A673 (cell line): ENCODE measurements around the gene SSR4. TPM values are rescaled to one million over a fixed set of nuclear protein-coding genes. Genes with fewer than 3 reads are reported as not detected.

Experiments used
- BruUV-seq: library from RNA; stranded (reverse); fragments of 400-500 nt; replicated peaks from 2 replicates; lab custom pipeline; 2021; lab: Mats Ljungman, UMichigan
- CTCF ChIA-PET: fragments of 300-600 bp; sonication (Branson Sonifier 250); formaldehyde crosslinking; loops from one replicate; lab custom pipeline; 2022; ENCODE audit warnings: antibody characterized with exemption; lab: Charles Lee
- POLR2A ChIA-PET: fragments of 300-600 bp; sonication (Branson Sonifier 250); formaldehyde crosslinking; loops from one replicate; lab custom pipeline; 2022; ENCODE audit warnings: antibody characterized with exemption; ENCODE audit not compliant: low non-redundant PET; lab: Charles Lee
- DNase-seq: peaks from one replicate; pipeline ENCODE4 v3.0.0-alpha.2; 2015; ENCODE audit warnings: low spot score
- H3K27ac ChIP-seq: fragments of 200-600 bp; sonication (generic); 2 replicates; pipeline ENCODE4 v1.5.1; 2016; ENCODE audit warnings: mixed run types, low read depth, mild to moderate bottlenecking, mixed read lengths, antibody characterized with exemption, low read length; ENCODE audit not compliant: poor library complexity, severe bottlenecking
- H3K27me3 ChIP-seq: fragments of 200-600 bp; sonication (generic); replicated peaks from 2 replicates; pipeline ENCODE4 v1.6.1; 2017; ENCODE audit warnings: mixed run types, low read depth, mild to moderate bottlenecking, mixed read lengths, antibody characterized with exemption, low read length; ENCODE audit not compliant: insufficient read depth, poor library complexity
- H3K36me3 ChIP-seq: fragments of 200-600 bp; sonication (generic); 2 replicates; pipeline ENCODE4 v1.6.1; 2016; ENCODE audit warnings: mixed run types, mild to moderate bottlenecking, mixed read lengths, antibody characterized with exemption, low read length; ENCODE audit not compliant: insufficient read depth, poor library complexity, severe bottlenecking
- H3K4me1 ChIP-seq: fragments of 200-600 bp; sonication (generic); 2 replicates; pipeline ENCODE4 v1.6.1; 2017; ENCODE audit warnings: mixed run types, mild to moderate bottlenecking, mixed read lengths, antibody characterized with exemption, low read length; ENCODE audit not compliant: insufficient read depth, poor library complexity, severe bottlenecking
- H3K4me3 ChIP-seq: fragments of 200-600 bp; sonication (generic); 2 replicates; pipeline ENCODE4 v1.5.1; 2016; ENCODE audit warnings: low read depth, mixed run types, mild to moderate bottlenecking, mixed read lengths, low read length; ENCODE audit not compliant: poor library complexity, severe bottlenecking
- H3K9me3 ChIP-seq: fragments of 200-600 bp; sonication (generic); 2 replicates; pipeline ENCODE4 v1.6.1; 2016; ENCODE audit warnings: mixed run types, low read depth, mild to moderate bottlenecking, mixed read lengths, antibody characterized with exemption, low read length; ENCODE audit not compliant: poor library complexity, severe bottlenecking
- EZH2 ChIP-seq: fragments of 200-600 bp; sonication (generic); IDR thresholded peaks from 2 replicates; pipeline ENCODE4 v1.6.1; 2017; ENCODE audit warnings: borderline replicate concordance, low read depth, mild to moderate bottlenecking, mixed read lengths, antibody characterized with exemption, low read length; ENCODE audit not compliant: poor library complexity, severe bottlenecking
- intact Hi-C: fragments of 100-400 bp; cut with micrococcal nuclease; formaldehyde crosslinking; loops from one replicate; pipeline ENCODE4 v1.10.0; 2022; ENCODE audit not compliant: unreplicated experiment
- total RNA-seq: library from RNA; stranded (reverse); gene quantifications from 2 replicates; pipeline ENCODE4 v1.2.3, GENCODE V29; 2021
- TF ChIP-seq, protein P1 (sequence below): fragments of 300-800, 200-600 bp; sonication (generic); conservative IDR thresholded peaks from 2 replicates; pipeline ENCODE4 v1.5.1; 2017; ENCODE audit warnings: low read depth, mild to moderate bottlenecking, antibody characterized with exemption, low read length, moderate library complexity, mixed read lengths

Gene SSR4
- total RNA-seq, 1 experiment from 2014 or later = 214 TPM

GRCh38 chrX:153776120-153776599 is 18.3 kb upstream of the SSR4 start:
- BruUV-seq = no TSS peak
- intact Hi-C loops = no loop called here
- POLR2A ChIA-PET = no interaction called here

GRCh38 chrX:153776611-153777045 is 17.8 kb upstream of the SSR4 start:
- H3K4me3 ChIP-seq = no peak overlapping the region
- H3K9me3 ChIP-seq = no peaks in the 10 kb centered on the region
- no peak for TF ChIP-seq EZH2
- TF ChIP-seq, protein P1, sequence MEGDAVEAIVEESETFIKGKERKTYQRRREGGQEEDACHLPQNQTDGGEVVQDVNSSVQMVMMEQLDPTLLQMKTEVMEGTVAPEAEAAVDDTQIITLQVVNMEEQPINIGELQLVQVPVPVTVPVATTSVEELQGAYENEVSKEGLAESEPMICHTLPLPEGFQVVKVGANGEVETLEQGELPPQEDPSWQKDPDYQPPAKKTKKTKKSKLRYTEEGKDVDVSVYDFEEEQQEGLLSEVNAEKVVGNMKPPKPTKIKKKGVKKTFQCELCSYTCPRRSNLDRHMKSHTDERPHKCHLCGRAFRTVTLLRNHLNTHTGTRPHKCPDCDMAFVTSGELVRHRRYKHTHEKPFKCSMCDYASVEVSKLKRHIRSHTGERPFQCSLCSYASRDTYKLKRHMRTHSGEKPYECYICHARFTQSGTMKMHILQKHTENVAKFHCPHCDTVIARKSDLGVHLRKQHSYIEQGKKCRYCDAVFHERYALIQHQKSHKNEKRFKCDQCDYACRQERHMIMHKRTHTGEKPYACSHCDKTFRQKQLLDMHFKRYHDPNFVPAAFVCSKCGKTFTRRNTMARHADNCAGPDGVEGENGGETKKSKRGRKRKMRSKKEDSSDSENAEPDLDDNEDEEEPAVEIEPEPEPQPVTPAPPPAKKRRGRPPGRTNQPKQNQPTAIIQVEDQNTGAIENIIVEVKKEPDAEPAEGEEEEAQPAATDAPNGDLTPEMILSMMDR = no peak
- ChIA-PET POLR2A (no interaction called here), CTCF (no interaction called here)
- H3K36me3 ChIP-seq = no peaks in the 10 kb centered on the region
- intact Hi-C loops = no loop called here
- no peaks in the 10 kb centered on the region for H3K27me3 ChIP-seq
- no peaks in the 10 kb centered on the region for H3K4me1 ChIP-seq
- no peak overlapping the region for H3K27ac ChIP-seq
- no TSS peak for BruUV-seq
- DNase-seq = no peak

More at GRCh38 chrX:153776120-153776599, 18.3 kb upstream of the SSR4 start:
- no peak for DNase-seq
- CTCF ChIA-PET = no interaction called here
- Histone ChIP-seq H3K27ac (no peak overlapping the region), H3K9me3 (no peaks in the 10 kb centered on the region), H3K36me3 (no peaks in the 10 kb centered on the region), H3K4me3 (no peak overlapping the region), H3K27me3 (no peaks in the 10 kb centered on the region), H3K4me1 (no peaks in the 10 kb centered on the region)
- TF ChIP-seq, protein P1 = no peak
- TF ChIP-seq EZH2 = no peak

DNA sequence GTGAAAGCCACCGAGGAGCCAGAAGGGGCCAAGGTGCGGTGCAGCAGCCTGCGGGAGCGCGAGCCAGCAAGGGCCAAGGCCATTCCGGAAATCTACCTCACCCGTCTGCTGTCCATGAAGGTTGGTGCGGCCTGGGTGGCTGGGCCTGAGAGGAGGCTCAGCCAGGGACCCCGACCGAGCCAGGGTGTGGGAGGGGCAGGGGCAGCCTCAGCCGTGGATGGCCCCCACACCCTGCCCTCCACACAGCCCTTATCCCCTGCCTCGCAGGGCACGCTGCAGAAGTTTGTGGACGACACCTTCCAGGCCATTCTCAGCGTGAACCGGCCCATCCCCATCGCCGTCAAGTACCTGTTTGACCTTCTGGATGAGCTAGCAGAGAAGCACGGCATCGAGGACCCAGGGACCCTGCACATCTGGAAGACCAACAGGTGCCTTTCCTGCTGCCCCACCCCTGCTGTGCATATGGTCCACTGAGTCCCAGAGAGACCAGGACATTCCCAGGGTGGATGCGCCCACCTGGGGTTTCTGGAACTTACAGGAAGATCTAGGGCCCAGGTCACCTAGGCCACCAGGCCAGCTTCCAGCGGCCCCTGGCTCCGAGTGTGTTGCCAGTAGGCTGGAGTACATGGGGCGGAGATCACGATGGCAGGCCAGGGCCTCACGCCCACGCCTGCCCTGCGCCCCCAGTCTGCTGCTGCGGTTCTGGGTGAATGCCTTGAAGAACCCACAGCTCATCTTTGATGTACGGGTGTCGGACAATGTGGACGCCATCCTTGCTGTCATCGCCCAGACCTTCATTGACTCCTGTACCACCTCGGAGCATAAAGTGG is 17.0 kb upstream of the SSR4 start:
- H3K4me3 ChIP-seq = no peak overlapping the region
- no peak overlapping the region for H3K27ac ChIP-seq
- H3K4me1 ChIP-seq = no peaks in the 10 kb centered on the region
- H3K27me3 ChIP-seq = no peaks in the 10 kb centered on the region
- no peak for DNase-seq
- POLR2A ChIA-PET = no interaction called here
- CTCF ChIA-PET = no interaction called here
- TF ChIP-seq, protein P1 = no peak
- TF ChIP-seq EZH2 = no peak
- H3K9me3 ChIP-seq = no peaks in the 10 kb centered on the region
- intact Hi-C loops = no loop called here
- BruUV-seq = no TSS peak
- H3K36me3 ChIP-seq = no peaks in the 10 kb centered on the region
